Renal pelvis (tissue), 12 donors: ENCODE measurements around the gene CALML5. TPM values are rescaled to one million over a fixed set of nuclear protein-coding genes. Genes with fewer than 3 reads are reported as not detected.

Experiments used
- DNase-seq: peaks from one replicate; pipeline ENCODE4 v3.0.0-alpha.2; 2013
- long read RNA-seq, 16 experiments: transcript quantifications; one replicate each; lab custom pipeline, GENCODE V29; 2026
- polyA plus RNA-seq, 3 donors: library from polyadenylated mRNA; unstranded; fragments of 120-200 nt; gene quantifications; one replicate each; pipeline ENCODE4 v1.2.1, GENCODE V29; 2013; ENCODE audit not compliant: insufficient read length in 3 of 3

The CALML5 gene
- not detected for polyA plus RNA-seq
- long read RNA-seq, donor 1, result 0 reads
- long read RNA-seq, donor 2, result 0 reads
- long read RNA-seq, donor 3, result 0 reads
- long read RNA-seq, donor 4, result 0 reads
- long read RNA-seq, donor 5, result 0 reads
- long read RNA-seq, donor 6, result 0 reads
- long read RNA-seq, donor 7, result 0 reads
- long read RNA-seq, donor 8, result 0 reads
- long read RNA-seq, donor 9, result 0 reads
- long read RNA-seq, donor 10, result 0 reads
- long read RNA-seq, donor 11, result 0 reads
- long read RNA-seq, donor 12, result 0 reads
- long read RNA-seq, donor 13, result 0 reads
- long read RNA-seq, donor 14, result 0 reads
- long read RNA-seq, donor 15, result 0 reads
- long read RNA-seq, donor 16, result 0 reads

DNA sequence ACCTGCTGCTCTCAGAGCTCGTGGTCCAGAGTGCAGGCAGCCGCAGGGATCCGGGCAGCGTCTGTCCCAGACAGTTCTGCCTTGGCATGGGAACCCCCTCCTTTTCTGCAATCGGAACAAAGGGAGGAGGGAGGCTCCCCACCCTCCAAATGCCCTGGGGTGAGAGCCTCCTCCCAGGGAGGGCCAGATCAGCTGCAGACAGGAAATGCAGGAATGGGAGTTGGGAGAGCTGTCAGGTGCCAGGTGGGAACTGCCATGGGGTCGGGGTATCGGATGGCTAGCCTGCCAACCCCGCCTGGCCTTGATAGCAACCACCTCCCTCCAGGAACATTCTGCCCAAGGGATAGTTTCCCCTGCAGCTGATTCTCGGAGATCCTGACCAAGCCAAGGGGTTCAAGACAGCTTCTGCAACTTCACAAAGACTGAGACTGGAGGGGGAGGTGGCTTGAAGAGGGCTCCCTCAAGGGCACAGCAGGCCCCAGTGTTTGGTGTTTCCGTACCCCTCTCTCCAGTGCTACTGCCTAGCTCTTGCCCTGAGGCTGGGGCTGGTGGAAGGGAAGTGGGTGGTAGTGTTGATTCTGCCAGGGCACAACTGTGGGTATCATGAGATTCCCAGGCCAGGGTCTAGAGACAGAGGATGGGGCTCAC lies at the start of gene CALML5:
CALML5 (minus strand) TSS at position 78 of the 648 bp plus-strand sequence. CDS start 132 bp downstream, outside the sequence.
- no peak for DNase-seq

GRCh38 chr10:5547931-5548660 lies 48.7 kb upstream of the CALML5 start:
- DNase-seq, result peak; percentile 54

DNA sequence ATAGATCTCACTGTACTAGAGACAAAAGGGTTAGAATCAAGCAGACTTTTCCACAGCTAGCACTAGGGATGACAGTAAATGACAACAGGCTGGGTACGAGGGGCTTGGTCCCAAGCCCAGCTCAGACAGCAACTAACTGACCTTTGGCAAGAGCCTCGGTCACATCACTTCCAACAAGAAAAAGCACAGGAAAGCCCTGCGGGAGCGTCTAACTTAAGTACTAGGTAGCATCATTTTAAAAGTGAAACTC lies 48.2 kb upstream of the CALML5 start:
- no peak for DNase-seq

DNA sequence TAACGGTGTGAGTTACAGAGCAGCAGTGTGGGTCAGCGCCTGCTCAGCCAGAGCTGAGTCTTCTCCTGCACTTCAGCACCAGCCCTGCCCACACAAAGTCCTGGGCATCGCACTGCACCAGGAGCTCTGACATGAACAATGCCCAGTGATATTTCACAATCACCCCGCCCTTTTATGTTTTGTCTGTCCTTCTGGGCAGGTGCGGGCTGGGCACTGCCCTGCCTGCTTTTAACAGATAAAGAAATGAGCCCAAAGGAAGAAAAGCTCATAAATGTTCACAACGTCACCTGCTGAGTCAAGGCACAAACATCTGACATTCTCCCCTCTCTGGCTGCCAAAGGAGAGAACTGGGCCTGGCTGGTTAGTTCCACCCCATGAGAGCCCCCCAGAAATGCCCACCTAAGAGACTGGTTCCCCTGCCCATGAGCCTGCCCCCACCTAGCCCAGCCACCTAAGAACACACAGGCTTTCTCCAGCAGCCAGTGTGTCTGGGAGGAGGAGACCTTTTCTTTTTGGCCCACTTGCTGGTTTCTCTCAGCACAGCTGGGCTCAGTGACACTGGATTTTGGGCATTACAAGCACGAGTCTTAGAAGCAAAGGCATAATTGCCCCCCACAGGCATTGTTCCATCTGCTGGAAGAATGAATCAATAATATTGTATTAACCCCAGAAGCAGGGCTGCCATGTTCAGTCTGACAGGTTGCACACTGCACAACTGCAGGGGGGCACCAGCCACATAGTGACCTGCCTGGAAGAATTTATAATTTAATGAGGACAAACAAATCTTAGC lies 47.7 kb upstream of the CALML5 start:
- DNase-seq, result no peak

DNA sequence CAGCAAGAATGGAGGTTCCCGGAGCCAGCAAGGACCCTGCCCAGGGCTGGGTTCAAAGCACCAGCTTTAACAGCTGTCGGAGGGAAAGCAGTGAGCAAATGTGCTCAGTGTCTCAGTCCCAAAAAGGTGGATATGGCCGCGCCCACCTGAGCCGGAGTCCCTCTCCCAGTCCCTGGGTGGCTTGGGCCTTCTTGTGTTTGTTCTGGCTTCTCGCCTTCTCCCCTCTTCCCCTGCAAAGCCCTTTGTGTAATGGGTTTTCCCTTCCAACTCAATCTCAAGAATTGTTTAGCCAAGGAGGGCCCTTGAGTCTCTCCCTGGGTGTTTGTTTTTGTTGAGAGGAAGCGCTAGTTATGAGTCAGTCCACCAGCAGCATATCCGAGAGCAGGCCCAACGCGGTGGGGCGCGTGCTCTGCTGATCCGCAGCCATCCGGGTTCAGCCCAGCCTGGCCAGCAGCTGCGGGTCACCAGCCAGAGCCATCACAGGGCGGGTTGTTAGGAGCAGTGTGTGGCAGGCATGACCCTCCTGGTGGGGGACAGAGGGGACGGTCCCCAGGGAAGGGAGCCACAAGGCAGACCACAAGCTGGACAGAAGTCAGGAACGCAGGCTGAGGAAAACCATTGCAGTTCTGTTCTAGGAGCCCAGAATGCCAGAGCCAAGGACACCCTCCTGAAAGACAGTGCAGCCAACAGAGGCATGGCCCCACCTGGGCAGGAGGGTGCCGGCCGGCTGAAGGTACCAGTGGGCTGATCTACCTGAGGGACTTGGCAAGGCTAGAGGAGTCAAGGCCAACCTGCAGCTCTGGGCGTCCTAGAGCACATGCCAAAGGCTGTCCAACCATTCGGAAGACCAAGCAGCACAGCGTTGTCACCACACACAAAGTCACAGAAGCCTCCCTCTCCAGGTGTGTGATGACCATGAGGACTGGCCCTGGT lies 46.7 kb upstream of the CALML5 start:
- no peak for DNase-seq

DNA sequence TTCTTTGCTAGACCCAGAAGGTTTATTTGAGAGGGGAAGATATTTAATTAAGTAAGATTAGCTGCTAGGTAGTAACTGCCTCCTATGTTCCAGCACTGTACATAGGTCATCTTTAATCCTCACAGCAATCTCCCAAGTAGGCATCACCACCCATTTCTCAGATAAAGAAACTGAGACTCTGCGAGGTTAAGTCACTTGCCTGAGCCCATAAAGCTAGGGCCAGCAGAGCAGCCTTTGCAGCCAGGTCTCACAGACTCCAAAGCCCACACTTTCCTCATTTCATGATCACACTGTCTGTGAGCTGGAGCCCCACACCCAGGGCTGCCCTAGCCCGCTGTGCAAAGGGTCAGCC lies 46.0 kb upstream of the CALML5 start:
- DNase-seq, result no peak

DNA sequence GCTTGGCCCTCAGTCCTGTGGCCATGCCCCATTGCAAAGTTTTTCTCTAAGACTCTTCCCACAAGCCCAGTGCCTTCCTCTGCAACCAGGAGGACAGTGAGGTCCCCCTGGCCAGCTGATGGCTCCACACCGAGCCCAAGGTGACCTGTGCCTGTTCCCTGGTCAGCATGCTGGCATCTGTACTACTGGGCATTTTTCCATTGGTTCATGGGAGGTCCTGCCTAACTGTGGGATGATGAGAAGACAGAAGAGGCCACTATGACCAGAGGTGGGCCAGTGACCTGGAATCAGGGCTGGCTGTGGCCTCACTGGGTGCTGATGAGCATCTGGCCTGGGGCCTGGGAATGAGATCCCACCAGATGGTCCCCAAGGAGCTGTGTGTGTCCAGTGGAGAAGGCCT lies 45.6 kb upstream of the CALML5 start:
- no peak for DNase-seq

DNA sequence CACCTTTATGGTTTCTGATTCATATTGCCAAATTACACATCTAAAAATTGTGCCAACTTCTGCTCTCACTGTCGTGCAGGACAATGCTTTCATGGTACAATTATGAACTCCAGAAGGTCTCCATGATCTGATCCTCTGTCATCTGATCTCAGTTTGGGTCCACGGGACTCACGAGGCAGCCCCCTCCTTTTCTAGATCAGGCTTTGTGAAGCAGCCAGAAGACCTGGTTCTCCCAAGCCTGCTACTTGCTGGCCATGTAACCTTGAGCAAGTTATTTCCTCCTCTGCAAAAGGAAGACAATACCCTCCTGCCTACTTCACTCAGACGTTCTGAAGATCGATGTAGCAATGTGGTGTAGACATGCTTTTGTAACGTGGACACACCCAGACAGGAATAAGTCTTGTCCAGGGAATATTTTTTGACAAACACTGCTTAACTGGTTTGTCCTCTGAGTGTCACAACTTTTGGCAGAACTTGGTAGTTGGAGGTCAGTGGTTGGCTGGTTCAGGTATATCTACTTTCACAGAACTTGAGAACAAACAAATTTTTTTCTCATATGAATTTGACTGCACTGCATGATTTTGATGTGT lies 44.9 kb upstream of the CALML5 start:
- DNase-seq, result no peak

DNA sequence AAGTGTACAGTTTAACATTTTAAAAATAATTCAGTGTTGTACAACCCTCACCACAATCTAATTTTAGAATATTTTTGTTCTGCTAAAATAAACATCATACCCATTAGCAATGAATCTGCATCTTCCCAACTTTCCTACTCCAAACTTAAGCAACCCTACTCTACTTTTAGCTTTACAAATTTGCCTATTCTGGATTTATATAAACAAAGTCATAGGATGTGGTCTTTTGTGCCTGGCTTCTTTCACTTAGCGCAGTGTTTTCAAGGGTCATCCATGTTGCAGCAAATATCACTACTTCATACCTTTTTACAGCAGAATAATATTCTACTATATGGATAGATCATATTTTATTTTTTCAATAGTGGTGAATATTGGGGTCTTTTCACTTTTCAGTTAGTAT lies 44.3 kb upstream of the CALML5 start:
- DNase-seq, result no peak

GRCh38 chr10:5542100-5542499 lies 42.7 kb upstream of the CALML5 start:
- no peak for DNase-seq

DNA sequence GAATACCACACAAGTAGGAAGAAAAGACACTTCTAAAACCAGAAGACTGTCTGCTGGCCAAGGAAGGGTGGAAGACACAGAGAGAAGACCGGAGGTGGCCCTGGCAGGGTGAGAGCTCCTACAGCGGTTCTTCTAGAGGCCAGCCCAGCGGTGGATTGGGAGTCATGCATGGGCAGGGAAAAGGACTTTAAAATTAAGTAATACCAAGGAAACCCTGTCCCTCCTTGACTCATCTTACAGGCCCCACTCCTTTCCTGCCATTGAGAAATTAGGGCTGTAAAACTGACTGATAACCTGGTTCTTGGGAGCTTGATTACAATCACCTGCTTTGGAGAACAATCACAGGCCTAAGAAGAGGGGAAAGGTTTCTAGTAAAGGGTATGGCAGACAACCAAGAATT lies 41.5 kb upstream of the CALML5 start:
- no peak for DNase-seq

DNA sequence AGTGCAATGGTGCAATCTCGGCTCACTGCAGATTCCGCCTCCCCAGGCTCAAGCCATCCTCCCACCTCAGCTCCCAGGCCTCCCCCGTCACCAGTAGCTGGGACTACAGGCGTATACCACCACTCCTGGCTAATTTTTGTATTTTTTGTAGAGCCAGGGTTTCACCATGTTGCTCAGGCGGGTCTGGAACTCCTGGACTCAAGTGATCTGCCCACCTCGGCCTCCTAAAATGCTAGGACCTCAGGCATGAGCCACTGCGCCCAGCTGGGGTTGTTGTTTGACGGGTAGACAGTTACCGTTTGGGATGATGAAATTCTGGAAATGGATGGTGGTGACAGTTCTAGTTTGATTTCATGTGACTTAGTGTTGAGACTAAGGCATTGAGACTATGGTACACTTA lies 40.7 kb upstream of the CALML5 start:
- no peak for DNase-seq

DNA sequence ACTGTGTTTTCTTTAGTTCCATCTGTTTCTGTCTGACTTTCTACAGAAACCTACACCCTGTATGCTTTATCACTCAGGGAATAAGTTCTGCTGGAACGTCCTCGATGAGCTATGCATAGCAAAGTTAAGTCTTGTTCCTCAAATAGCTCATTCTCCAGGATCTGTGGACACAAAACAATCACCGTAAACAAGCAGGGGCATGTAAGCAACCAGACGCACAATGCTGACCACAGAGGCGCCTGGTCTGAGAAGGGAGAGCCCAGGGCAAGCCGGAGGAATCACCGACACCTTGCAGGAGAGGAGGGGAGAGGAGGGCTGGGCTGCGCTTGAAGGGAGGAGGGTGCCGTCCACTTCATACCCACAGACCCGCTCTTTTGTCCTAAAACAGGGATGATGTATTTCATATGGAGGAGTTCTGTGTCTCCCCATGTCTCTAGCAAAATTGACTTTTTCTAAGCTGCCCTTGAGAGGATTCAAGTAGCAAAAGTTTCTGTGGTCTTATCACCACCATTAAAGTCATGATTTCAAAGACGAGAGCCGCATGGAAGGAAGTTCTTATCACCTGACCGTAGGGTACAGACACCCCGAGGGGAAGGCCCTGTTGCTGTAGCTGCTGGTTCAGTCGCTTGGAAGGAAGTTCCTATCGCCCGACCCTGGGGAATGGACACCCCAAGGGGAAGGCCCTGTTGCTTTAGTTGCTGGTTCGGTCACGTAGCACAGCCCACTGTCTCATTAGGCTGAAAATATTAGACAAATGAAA lies 39.7 kb upstream of the CALML5 start:
- DNase-seq, result no peak

- no peak for DNase-seq
Observed at GRCh38 chr10:5538446-5538845, 39.1 kb upstream of the CALML5 start.

DNA sequence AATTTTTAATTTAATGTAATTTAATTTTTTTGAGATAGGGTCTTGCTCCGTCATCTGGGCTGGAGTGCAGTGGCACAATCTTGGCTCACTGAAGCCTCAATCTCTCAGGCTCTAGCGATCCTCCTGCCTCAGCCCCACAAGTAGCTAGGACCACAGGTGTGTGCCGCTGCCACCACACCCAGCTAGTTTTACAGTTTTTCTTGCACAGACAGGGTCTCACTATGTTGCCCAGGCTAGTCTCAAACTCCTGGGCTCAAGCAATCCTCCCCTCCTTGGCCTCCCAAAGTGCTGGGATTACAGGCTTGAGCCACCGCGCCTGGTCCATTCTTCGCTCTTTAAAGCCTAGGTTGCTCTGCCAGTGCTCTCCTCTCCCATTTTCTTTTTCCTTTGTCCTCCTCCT lies 38.3 kb upstream of the CALML5 start:
- no peak for DNase-seq

DNA sequence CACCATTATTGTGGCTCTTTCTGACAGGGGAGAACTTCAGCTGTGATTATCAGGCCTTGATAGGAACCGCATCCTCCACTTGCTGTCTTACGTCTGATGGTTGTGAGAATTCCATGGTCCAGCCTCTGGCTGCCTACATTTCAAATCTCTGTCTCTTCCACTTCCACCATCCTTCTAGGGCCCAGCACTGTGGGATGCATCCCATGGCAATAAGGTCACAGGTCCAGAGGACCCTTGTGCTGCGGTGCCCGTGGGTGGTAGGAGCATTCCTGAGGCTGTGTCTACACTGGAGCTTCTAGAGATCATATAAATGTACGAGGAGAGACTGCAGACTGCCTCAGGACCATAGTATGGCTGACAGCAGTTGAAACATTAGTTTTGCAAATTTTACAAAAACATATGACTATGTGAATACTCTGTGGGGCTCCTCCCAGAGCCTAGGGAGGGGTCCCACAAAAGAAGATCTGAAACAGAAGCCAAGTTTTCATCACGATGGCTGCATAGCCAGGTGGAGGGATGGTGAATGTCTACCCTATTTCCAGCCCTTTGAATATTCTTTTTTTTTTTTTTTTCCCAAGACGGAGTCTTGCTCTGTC lies 37.2 kb upstream of the CALML5 start:
- no peak for DNase-seq

- no peak for DNase-seq
Observed at GRCh38 chr10:5534880-5535856, 35.8 kb upstream of the CALML5 start.

GRCh38 chr10:5534051-5534821 lies 34.9 kb upstream of the CALML5 start:
- DNase-seq, result no peak
